HG02943 (cell line): ENCODE results near the gene SEMA4F.

Experiments used
- ATAC-seq: cut with Tn5 transposase; IDR thresholded peaks from one replicate; pipeline ENCODE4 v1.9.1; 2021; ENCODE audit warnings: mild to moderate bottlenecking, low read depth, moderate library complexity; ENCODE audit not compliant: unreplicated experiment

Gene SEMA4F

GRCh38 chr2:74702001-74702715 is 48.1 kb downstream of the SEMA4F start:
- no peak for ATAC-seq

GRCh38 chr2:74703373-74703772 is 49.3 kb downstream of the SEMA4F start:
- ATAC-seq = no peak

GRCh38 chr2:74704216-74704615 is 50.2 kb downstream of the SEMA4F start:
- no peak for ATAC-seq

GRCh38 chr2:74706741-74707140 is 52.7 kb downstream of the SEMA4F start:
- no peak for ATAC-seq

DNA sequence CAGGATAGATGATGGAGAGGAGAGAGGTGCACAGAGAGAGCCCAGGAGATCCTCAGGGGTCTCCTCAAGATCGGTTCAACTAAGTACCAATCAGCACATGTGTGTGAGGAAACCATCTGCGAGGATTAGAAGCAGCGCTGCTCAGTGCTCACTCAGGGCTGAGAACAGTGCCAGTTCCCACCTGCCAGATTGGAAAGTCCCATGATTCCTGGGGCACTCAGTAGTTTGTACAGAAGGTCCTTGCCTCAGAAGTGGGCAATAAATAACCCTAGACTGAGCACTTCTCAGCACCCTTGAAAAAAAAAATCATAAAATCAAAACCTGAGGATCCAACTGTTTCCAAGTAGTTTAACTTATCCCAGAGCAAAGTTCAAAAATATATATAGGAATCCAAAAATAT is 53.8 kb downstream of the SEMA4F start:
- no peak for ATAC-seq

GRCh38 chr2:74708296-74708695 is 54.2 kb downstream of the SEMA4F start:
- no peak for ATAC-seq

DNA sequence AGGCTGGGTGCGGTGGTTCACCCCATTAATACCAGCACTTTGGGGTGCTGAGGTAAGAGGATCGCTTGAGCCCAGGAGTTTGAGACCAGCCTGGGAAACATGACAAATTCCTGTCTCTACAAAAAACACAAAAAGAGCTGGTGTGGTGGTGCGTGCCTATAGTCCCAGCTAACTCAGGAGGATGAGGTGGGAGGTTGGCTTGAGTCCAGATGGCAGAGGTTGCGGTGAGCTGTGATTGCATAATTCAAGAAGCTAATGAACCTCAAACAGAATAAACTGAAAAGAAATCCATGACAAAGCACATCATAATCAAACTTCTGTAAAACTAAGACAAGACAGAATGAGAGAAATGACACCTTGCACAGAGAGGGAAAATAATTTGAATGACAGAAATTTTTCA is 54.8 kb downstream of the SEMA4F start:
- no peak for ATAC-seq

GRCh38 chr2:74712223-74713053 is 58.4 kb downstream of the SEMA4F start:
- no peak for ATAC-seq

DNA sequence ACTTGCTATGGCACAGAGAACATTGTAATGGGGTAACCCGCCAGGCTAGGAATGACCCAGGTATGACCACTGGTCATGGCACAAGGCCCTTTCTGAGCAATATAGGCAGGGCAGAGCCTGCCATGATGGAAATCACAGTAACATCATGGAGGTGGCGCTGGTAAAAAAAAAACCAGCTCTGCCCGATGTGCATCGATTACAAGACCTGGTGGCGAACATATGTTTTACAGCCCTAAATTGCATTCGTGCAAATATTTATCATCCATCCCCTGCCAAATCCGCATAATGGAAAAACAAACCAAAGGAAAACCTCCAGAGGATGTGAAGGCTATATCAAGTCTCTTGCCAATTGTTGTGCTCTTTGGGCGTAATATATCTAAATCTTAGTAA is 60.6 kb downstream of the SEMA4F start:
- ATAC-seq = no peak

DNA sequence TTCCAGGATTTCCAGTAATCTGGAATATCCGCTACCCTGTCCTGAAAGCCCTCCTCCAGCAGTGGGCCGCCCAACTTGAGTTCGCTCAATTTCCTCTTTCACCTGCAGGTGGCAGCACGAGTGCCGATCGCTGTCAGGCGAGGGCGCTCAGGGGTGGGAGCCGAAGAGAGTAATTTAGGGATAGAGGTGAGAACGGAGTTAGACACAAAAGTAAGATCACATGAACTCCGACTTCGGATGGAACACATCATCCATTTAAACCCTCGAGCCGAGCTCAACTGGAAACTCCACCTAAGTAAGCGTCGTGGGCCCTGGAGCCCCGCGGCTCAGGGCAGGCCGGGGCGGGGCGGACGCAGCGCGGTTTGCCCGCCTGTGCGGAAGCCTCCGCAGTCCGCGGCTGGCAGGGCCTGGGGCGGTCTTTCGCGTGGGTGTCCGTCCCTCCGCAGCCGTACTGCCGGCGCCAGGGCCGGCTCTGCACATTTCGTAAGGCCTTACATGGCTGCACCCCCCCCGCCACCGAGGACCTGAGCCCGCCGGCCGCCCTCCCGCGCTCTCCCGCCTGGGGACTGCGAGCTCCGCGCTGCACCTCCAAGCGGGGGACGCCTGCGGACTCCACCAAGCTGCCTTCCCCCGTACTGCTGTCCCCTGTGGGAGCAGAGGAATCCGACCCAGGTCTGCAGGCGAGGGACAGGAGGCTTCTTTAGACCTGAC is 61.2 kb downstream of the SEMA4F start:
- peak; percentile 87 for ATAC-seq

GRCh38 chr2:74715880-74716279 is 61.8 kb downstream of the SEMA4F start:
- ATAC-seq = no peak

DNA sequence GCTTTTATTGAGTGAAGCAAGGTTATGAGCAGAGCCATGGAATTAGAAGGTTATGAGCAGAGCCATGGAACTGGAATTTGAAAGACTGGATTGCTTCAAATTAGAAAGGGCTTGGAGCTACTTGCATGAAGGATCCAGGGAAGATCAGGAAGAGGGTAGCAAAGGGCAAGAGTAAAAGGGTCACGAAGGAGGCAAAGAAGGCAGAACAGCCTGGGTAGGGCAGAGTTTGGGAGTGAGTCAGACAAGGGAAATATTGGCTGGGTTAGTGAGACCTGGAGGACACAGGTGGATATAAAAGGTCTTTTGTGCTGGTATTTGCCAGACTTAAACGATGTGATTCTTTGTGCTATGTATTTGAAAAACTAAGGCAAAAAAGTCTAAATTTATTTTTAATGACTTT is 65.0 kb downstream of the SEMA4F start:
- no peak for ATAC-seq

GRCh38 chr2:74721316-74721715 is 67.3 kb downstream of the SEMA4F start:
- ATAC-seq = no peak

DNA sequence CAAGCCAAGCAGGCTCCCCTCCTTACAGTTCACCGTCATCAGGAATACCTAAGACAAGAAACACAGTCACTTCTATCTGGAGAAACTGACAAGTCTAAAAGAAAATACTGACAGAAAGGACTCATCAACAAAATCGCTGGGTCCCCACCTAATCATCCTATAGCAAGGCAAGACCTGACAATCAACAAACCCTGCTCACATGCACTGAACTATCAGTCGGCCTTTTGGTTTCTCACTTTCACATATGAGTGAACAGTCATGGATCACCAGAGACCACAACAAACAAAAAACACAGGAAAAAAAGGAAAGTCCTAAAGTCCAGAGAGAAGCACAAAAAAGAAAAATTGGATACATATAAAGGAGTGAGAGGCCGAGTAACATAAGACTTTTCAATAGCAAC is 70.4 kb downstream of the SEMA4F start:
- no peak for ATAC-seq

DNA sequence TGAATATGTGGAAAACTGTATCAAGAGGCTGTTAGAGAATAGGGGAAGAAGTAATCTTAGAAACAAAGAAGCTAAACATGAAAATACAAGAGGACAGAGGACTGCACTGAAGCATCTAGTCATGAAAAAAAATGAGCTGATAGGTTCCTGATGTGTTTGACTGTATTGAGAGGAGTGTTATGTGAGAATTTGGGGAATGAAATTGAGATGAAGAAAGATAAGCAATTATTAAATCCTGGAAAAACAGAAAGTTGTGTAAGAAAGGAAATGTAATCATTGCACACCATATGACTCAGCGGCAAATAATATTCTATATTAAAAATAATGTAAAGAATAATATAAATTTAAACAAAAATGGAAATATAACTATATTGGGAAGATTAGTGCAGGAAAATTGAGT is 71.2 kb downstream of the SEMA4F start:
- ATAC-seq = no peak

- no peak for ATAC-seq
These were observed 74.8 kb downstream of the SEMA4F start for GRCh38 chr2:74728842-74729241.

- ATAC-seq = no peak
These were observed 76.5 kb downstream of the SEMA4F start for GRCh38 chr2:74730530-74730929.
